SK-N-DZ (cell line): ENCODE data around the gene GUCY1A1. TPM values are rescaled to one million over a fixed set of nuclear protein-coding genes. Genes with fewer than 3 reads are reported as not detected.
"Not testable (repeated sequence)": the region's sequence is repeated elsewhere in the genome, so short reads cannot be mapped to it uniquely, and the experiment has no call there.

Source experiments
- DNase-seq: peaks from one replicate; pipeline ENCODE4 v3.0.0-alpha.2; 2015; ENCODE audit warnings: low spot score
- polyA plus RNA-seq, 2 experiments: library from polyadenylated mRNA; depleted of rRNA; stranded (reverse); fragments of >200 nt; gene quantifications; 2 replicates each; pipeline ENCODE4 v1.2.3, GENCODE V29; 2014

Gene GUCY1A1, protein sequence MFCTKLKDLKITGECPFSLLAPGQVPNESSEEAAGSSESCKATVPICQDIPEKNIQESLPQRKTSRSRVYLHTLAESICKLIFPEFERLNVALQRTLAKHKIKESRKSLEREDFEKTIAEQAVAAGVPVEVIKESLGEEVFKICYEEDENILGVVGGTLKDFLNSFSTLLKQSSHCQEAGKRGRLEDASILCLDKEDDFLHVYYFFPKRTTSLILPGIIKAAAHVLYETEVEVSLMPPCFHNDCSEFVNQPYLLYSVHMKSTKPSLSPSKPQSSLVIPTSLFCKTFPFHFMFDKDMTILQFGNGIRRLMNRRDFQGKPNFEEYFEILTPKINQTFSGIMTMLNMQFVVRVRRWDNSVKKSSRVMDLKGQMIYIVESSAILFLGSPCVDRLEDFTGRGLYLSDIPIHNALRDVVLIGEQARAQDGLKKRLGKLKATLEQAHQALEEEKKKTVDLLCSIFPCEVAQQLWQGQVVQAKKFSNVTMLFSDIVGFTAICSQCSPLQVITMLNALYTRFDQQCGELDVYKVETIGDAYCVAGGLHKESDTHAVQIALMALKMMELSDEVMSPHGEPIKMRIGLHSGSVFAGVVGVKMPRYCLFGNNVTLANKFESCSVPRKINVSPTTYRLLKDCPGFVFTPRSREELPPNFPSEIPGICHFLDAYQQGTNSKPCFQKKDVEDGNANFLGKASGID
- polyA plus RNA-seq (2014; cell fraction: cytosol; rRNA removed): 4.4 and 5.6 TPM in 2 replicates
- 3.8 and 5.0 TPM in 2 replicates for polyA plus RNA-seq (2014; cell fraction: nucleus; rRNA removed)

DNA sequence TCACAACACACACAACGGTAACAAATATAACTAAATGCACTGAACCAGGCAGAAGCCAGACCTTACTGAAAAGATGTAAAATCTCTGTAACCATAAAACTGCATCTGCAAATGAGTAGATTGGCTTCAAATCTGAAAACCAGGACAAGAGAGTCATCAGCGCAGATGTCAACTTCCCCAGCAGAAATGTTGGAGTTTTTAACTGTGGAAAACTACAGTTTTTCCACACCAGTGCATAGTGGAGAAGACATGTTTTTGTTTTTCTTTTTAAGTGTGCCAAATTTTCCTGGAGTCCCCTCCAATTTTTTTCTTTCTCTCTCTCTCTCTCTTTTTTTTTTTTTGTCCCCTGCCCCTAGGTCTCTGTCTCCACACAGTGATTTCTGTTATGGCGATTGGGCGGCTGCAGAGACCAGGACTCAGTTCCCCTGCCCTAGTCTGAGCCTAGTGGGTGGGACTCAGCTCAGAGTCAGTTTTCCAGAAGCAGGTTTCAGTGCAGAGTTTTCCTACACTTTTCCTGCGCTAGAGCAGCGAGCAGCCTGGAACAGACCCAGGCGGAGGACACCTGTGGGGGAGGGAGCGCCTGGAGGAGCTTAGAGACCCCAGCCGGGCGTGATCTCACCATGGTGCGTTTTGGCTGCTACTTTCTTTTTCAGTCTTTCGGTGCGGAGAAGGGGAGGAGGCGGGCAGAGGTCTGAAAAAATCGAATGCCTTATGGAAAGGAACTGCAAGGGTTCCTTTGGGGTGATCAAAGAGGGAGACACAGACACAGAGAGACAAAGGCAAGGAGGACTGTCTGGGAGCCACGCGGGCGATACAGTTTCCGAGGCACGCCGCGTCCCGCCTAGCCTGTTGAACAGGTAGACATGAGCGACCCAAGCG lies at the start of gene GUCY1A1:
Gene GUCY1A1, plus strand, starts transcription at position 505 of the 878 bp plus-strand sequence. CDS start 30,020 bp downstream, outside the sequence.
- DNase-seq: peak; percentile 70

DNA sequence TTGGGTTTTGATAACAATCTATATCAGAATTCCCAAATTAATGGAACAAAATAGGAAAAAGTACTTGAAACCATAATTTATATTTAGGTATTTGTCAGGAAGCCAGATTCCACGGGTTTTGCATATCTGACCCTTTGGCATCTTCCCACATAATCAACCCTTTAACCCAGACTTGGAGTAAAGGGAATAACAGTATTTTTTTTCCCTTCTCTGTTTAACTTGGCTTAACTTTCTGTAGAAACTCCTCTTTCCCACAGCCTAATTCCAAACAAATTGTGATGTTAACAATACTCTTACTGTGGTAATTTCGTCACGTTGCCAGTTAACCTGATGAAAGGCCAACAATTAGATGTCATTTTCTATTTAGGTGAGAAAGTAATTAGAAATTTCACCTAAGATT lies 49.4 kb upstream of the GUCY1A1 start:
- no peak for DNase-seq

DNA sequence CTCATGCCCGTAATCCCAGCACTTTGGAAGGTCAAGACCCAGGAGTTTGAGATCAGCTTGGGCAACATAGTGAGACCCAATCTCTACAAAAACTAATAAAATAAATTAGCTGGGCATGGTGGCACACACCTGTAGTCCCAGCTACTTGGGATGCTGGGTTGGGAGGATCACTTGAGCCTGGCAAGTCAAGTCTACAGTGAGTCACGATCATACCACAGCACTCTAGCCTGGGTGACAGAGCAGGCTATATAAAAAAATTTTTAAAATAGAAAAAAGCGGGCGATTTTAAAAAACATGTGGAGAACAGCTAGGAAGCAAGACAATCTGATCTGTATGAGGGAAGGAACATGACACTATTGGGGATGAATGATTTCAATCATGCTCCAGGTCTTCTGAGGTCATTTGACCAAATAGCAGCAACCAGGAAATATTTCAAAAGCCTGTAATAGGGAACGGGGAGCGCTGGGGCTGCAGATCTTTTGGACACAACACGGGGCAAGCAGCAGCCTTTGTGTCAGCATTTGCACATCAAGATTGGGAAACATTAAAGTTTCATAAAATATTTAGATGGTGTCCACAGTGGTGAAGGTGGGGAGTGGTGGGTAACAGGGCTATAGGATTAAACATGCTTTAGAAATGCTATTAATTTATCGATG lies 48.3 kb upstream of the GUCY1A1 start:
- DNase-seq: no peak

DNA sequence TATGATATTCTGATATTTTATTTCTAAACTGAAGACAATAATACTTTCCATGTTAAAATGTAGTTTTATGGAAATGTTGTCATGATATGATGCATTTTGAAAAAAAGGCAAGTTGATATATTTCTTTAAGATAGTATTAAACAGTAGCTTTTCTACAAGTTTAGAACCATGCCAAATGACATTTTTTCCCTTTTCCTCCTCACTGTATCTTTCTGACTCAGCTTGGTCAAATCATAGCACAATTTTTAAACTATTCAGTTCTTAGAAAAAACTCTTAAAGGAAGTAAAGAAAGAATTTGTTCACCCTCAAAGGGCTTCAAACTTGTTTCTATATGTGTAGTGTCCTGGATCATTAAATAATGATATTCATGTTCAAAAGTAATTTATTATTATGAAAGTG lies 46.0 kb upstream of the GUCY1A1 start:
- no peak for DNase-seq

DNA sequence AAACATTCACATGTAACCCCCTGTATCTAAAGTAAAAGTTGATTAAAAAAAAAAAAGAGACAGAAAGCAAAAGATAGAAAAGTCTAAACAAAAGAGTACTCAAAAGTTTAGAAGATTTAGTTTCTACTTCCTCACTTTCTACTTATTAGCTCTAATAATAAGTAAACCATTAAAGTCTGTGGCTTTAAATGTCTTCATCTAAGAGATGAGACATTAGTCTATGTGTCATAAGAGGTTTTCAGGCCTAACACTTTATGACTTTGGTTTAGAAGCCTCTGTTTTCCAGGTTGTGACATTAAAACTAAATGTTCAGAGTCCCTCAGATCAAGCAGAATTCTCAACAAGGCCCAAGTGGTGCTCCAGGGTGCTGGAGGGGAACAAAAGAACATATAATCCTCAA lies 42.2 kb upstream of the GUCY1A1 start:
- DNase-seq: no peak

DNA sequence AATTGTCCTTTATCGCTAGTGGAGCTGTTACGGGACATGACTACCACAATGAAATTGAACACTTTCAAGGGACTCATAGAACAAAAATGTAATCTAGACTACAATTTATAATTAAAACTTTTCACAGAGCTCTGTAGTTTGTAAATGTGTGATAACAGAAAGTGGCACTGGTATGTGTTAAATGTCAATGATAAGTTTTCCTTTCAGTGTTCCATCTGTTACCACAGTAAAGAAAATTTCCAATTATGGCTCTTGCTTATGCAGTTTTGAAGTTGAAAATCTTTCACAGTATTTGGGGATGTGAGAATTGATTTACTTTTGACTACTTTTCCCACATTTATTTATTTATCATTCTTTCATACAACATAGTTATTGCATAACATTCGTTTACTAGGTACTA lies 40.1 kb upstream of the GUCY1A1 start:
- DNase-seq: no peak

DNA sequence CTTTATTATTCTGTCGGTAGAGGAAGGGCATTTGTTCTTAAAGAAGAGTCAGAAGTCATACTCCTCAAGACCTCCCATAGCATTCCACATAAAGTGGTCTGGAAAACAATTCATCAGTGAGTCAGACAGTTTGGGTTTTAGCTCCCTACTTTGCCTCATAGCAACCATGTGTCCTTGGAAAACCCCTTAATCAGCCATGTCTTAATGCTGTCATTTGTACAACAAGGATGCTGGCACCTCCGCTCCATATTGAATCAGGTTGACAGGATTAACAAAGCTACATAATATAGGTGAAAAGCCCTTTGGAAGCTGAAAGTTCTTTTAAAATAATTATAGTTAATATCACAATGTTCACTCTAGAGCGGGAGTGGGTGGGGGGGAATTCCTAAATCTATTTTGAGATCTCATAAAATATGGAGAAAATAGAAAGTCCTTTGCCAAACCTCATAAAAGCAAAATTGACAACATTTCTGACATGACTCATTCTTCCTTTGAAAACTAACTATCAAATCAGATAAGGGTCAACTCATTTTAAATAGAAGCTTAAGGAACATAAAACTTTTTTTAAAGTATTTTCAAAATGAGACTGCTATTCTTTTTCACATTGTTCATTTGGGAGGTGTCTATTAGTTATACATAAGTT lies 37.3 kb upstream of the GUCY1A1 start:
- DNase-seq: no peak

DNA sequence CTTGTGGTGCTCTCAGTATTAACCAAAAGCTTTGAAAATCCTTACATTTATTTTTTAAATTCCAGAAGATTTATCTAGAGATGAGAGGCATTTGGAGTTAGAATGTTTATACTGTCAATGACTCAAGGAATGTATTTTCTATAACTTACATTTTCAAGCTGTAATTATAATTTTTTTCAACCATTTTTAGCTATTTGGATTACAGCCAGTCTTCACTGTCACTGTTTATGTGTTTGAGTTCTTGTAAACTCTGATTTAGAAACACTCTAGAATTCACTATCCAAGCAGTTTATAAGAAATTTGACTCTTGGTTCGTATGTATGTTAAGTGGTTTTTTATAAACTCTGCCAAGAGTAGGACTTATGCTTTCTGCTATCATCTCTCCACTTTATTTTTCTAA lies 36.7 kb upstream of the GUCY1A1 start:
- no peak for DNase-seq

DNA sequence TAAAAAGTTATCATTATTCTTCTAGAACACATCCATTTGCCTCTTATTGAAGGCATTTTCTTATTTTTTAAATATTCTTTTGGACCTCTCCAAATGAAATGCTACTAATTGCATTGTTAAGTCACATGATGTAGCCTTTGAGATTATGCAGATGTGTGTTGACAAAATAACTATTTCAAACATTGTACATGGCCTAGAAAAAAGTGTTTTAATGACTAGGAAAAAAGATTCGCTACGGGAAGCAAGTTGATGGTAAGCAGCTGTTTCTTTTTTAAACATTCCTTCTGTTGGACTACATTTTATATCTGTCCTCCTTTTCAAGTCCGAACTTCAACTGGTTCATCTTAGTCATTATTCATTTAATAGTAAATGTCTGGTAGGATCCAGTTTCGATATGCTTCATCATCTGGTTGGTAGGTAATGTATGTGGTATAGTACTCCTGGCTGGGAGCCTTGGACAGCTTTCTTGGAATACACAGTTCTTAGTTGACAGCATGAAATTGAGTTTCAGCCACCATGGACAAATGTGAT lies 34.3 kb upstream of the GUCY1A1 start:
- DNase-seq: no peak

DNA sequence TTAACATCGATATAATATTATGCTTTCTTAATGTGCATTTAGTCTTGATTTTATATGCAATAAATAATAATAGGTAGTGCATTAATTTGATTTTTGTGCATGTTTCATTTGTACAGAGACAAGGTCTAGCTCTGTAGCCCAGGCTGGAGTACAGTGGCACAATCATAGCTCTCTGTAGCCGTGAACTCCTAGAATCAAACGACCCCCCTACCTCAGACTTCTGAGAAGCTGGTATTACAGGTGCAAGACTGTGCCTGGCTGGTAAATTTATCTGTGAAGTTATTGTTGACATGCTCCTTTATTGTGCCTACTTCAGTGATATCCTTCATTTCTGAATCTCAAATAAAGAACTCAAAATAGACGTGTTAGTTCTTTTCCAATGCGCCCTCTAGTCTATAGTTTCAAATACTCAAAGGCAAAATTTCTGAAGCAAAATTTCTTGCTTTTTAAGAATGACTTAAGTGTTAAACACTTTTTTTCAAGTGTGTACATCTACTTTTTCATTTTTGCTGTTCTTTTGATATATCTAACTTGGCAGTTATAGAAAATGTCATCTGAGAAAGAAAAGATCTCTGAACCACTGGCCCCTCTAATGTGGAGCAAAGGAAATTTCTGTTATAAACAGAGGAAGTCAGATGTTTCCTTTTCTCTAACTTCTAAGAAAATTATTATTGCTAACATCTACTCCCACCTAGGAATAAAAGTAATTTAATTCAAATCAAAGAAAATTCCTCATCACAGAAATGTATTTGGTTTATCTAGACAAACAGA lies 28.3 kb upstream of the GUCY1A1 start:
- no peak for DNase-seq

DNA sequence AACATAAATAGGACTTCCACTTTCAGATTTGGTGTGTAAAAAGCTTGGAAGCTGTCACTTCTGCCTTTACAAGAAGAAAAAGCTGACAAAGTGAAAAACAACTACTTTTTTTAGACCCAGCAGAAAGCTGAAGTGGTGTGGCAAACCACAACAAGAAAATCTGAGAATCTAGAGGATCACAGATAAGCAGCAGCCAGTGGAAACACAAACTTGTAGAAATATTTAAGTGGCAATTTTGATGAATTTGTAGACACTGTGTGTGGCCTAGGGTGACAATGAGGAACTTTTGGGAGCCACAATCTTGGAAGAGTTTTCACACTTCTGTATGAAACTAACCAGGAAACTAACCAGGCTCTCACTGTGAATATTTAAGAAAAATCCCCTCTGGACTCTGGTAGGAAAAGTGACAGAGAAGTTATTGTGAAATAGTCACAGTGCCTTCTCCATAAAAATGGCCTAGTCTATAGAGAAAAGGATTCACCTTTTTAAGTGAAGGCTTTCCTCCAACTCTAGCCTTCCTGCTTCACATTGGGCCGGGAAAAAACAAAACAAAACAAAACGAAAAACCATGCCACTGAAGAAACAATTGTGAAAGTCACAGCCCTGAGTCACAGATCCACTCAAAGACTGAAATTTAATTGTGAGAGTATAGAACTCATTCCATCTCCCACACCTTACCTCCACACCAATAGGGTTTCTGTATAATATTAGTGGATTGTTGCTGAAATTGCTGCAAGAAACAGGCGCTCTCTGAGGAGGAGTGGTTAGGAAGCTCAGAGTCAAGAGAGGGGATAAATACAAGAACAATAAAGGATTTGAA lies 26.7 kb upstream of the GUCY1A1 start:
- no peak for DNase-seq

DNA sequence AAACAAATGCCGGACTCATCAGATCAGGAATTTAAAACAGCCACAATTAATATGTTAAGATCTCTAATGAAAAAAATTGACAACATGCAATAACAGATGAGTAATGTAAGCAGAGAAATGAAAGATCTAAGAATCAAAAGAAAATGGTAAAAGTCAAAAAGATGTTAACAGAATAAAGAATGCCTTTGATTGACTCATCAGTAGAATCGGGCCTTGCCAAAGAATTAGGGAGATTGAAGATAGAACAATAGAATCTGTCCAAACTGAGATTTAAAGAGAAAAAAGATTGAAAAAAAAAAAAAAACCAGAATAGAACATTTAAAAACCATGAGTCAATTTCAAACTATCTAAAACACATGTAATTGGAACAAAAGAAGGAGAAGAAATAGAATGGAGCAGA lies 25.9 kb upstream of the GUCY1A1 start:
- no peak for DNase-seq

DNA sequence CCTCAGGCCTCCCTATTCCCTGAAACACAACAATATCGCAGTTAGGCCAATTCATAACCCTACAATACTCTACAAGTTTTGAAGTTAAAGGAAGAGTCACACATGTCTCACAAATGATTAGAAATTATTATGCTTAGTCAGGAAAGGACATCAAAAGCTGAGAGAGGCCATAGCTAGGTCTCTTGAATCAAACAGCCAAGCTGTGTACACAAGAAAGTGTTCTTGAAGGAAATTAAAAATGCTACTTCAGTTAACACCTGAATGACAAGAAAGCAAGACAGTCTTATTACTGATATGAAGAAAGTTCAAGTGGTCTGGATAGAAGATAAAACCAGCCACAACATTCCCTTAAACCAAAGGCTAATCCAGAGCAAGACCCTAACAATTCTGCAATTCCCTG lies 23.6 kb upstream of the GUCY1A1 start:
- DNase-seq: no peak

DNA sequence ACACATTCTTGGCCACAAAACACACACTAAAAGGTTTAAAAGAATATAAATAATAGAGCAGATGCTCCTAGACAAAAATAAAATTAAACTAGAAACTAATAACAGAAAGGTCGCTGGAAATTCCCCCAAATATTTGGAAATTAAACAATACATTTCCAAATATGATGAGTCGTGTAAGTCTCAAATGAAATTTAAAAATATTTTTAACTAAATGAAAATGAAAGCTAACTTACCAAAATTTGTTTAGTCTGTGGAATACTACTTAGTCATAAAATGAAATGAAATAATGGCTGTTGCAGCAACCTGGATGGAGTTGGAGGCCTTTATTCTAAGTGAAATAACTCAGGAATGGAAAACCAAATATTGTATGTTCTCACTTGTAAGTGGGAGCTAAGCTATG lies 20.6 kb upstream of the GUCY1A1 start:
- DNase-seq: no peak

DNA sequence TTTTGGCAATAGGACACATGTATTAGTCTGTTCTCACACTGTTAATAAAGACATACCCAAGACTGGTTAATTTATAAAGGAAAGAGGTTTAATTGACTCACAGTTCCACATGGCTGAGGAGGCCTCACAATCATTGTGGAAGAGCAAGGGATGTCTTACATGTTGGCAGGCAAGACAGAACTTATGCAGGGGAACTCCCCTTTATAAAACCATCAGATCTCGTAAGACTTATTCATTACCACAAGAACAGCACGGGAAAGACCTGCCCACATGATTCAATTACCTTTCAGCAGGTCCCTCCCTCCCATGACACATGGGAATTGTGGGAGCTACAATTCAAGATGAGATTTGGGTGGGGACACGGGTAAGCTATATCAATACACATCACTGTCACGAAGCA lies 15.9 kb upstream of the GUCY1A1 start:
- DNase-seq: not testable (repeated sequence)

DNA sequence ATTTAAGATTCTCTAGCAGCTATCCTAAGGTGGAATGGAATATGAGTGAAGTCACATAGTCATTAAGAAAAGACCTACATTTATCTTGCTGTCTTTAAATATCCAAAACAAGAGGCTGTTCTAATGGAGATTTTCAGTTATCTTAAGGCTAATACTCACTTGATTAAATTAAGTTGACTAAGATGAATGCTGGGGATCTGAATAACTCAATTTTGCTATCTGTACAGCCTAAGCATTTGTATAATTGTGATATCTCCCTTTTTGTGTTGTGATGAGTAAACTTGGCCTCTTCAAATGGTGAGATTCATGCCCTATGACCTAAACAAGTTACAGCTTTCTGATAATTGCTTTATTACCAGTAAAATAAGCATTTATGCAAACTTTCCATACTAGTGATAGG lies 13.6 kb upstream of the GUCY1A1 start:
- peak; percentile 86 for DNase-seq

DNA sequence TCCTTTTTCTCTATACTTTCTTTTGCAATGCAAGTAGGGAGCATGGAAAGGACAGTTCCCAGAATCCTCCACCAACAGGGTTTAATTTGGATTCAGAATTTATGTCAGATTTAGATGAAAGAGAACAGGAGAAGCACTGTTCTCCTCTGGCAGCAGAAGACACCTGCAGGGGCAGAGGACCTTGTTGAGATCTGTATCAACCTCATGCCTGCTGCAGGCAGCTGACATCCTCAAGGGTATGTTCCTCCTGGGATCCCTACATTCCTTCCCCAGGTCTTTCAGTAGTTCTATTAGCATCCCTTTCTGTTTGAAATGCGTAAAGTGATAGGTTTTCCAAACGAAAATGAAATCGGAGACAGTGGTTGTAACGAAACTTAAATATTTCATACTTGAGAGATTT lies 10.6 kb upstream of the GUCY1A1 start:
- DNase-seq: peak; percentile 37

DNA sequence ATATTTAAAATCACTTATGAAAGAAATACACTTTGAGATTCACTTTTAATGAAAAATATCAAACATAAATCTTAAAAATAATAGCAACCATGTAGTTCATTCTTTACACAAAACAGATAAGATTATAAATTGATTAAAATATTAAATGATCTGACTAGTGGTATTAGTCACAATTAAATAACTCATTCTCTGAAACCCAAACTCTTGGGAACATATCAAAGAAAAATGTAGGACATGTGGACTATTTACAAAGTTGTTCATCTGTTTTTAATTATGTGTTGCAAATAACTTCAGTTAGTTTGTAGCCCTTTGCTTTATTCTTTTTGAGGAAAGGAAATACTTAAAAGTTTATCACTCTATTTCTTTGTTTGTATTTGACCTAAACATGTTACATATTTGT lies 9.5 kb upstream of the GUCY1A1 start:
- DNase-seq: no peak
